C1 segment of cervical spinal cord (tissue), 14 donors: Measurements from ENCODE around the gene MMP11.

Experiments used
- DNase-seq, 14 donors: peaks; one replicate each; lab custom pipeline; 2025; lab: John Stamatoyannopoulos, UW

The MMP11 gene

GRCh38 chr22:23801238-23801821 is 28.7 kb downstream of the MMP11 start:
- DNase-seq, result no peak

- DNase-seq, result no peak
Observed at GRCh38 chr22:23801886-23802377, 29.3 kb downstream of the MMP11 start.

- peak in 2 of 14 donors; percentile 25 to 98 for DNase-seq
Observed at GRCh38 chr22:23803001-23803819, 30.6 kb downstream of the MMP11 start.

GRCh38 chr22:23804781-23805291 is 32.2 kb downstream of the MMP11 start:
- no peak for DNase-seq

GRCh38 chr22:23806837-23807236 is 34.2 kb downstream of the MMP11 start:
- DNase-seq, result no peak

GRCh38 chr22:23812378-23812777 is 39.7 kb downstream of the MMP11 start:
- DNase-seq, result no peak

GRCh38 chr22:23815541-23816155 is 43.0 kb downstream of the MMP11 start:
- DNase-seq, result no peak

- DNase-seq, result peak in 4 of 14 donors; percentile 15 to 98 (median 44)
Observed at GRCh38 chr22:23816156-23816976, 43.7 kb downstream of the MMP11 start.

- DNase-seq, result no peak
Observed at GRCh38 chr22:23817146-23817545, 44.5 kb downstream of the MMP11 start.

- no peak for DNase-seq
Observed at GRCh38 chr22:23818541-23818940, 45.9 kb downstream of the MMP11 start.

- DNase-seq, result no peak
Observed at GRCh38 chr22:23820748-23821211, 48.1 kb downstream of the MMP11 start.

GRCh38 chr22:23822101-23822671 is 49.5 kb downstream of the MMP11 start:
- DNase-seq, result peak in 6 of 14 donors; percentile 53 to 97 (median 70)

- peak in 1 of 14 donors; percentile 85 for DNase-seq
Observed at GRCh38 chr22:23823331-23823791, 50.7 kb downstream of the MMP11 start.

- no peak for DNase-seq
Observed at GRCh38 chr22:23824476-23825245, 52.0 kb downstream of the MMP11 start.

GRCh38 chr22:23825246-23825905 is 52.7 kb downstream of the MMP11 start:
- no peak for DNase-seq

GRCh38 chr22:23826510-23827350 is 54.1 kb downstream of the MMP11 start:
- peak in 1 of 14 donors; percentile 30 for DNase-seq

GRCh38 chr22:23827351-23827995 is 54.8 kb downstream of the MMP11 start:
- DNase-seq, result no peak
